HG03159 (cell line): ENCODE results near the gene TMIGD1.

Experiments
- ATAC-seq: cut with Tn5 transposase; IDR thresholded peaks from one replicate; pipeline ENCODE4 v1.9.1; 2021; ENCODE audit warnings: mild to moderate bottlenecking, moderate library complexity; ENCODE audit not compliant: unreplicated experiment

The TMIGD1 gene, protein sequence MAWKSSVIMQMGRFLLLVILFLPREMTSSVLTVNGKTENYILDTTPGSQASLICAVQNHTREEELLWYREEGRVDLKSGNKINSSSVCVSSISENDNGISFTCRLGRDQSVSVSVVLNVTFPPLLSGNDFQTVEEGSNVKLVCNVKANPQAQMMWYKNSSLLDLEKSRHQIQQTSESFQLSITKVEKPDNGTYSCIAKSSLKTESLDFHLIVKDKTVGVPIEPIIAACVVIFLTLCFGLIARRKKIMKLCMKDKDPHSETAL

DNA sequence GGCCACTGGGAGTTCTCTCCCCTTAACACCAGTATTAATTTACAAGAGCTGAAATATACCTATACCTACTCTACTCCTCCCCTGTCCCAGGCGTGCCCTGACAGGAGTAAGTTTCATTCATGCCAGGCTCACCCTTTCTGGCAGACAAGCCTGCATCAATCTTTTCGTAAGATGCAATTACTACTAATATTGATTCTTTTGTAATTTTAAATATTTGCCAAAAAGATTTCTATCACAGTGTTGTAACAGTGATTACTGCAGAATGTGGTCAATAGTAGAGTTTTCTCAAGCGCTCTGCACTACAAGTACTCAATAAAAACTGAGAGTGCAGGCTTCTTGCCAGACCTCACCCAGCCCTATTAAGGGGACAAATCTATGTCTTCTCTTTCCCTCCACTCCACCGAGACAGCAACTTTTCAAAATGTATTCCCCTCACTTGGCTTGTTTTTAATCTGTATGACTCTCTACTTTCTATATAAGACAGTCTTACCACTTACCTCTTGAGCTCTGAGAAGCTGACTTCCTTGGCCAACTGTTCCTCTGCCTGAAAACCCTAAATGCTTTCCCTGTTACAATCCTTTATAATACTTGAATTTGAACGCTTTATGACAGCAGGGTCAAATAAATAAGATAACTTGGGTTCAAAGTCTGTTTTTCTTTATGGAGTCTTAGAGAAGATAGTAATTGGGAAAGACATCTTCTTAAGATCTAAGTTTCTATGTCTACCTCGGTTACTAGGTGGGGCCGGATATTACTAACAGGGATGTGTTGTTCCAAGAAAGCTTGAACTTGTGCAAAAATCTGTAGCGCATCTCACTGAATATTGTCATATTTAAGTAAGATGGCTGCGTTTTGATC is at the start of gene TMIGD1:
TMIGD1 (minus strand) TSS at position 555 of the 858 bp plus-strand sequence. CDS start 1,924 bp downstream, outside the sequence.
- ATAC-seq = no peak

DNA sequence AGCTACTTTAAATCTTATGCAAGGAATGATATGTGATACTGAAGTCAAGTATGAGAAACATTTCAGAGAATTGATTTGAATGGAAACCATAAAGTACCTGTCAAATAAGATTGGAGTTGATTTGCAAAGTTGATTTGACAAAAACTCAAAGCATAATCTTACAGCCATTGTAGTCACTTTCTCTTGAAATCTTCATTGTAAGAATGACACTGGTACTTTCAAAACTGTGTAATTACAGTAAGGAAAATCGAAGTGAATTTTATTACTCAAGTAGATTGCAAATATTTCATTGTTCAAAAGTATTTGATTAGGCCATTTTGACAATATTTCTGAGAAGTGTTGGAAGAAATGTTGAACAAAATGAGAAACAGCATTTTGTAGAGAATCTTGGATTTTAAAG is 48.5 kb upstream of the TMIGD1 start:
- ATAC-seq = no peak

DNA sequence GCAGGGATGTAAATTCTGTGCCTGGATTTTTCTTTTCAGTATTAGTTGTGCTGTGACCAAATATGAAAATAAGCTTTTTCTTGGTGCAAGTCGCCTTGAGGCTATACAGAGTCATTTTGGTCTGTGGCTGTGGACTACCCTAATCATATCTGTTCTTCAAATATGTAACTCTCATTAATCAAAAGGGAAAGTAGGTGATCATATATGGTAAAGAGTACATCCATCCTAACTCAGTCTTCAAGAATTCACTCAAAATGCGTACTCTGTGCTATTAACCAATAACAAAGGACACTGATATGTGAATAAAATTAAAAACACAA is 47.4 kb upstream of the TMIGD1 start:
- no peak for ATAC-seq

DNA sequence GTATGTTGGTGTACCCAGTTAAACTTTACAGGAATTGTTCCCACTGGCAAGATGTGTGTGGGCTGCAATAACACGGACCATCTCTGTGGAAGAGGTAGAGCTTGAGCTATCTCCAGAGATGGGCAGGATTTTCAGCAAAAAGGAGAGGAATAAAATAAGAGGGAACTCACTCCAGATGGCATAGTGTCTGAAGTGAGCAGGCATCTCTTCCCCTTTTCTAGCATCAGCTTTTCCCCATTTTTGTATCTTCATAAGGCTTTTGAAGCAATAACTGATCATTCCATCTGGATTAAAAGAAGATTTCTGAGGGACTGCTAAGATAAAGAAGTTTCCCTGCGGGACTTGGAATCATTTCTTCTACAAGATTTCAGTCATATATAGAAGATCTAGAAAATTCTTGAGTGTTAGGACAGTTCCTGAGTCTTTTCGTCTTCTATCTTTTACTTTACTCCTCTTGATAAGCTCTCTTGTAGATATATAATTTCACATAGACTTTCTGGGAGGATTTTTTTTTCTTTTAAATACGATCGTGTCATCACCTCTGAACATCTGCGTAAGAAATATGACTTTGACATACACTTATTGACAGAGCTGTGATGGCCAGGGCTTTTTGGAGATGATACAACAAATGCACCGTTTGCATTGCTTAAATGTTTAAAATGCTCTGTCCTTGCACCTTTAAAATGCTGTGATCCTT is 46.9 kb upstream of the TMIGD1 start:
- no peak for ATAC-seq

DNA sequence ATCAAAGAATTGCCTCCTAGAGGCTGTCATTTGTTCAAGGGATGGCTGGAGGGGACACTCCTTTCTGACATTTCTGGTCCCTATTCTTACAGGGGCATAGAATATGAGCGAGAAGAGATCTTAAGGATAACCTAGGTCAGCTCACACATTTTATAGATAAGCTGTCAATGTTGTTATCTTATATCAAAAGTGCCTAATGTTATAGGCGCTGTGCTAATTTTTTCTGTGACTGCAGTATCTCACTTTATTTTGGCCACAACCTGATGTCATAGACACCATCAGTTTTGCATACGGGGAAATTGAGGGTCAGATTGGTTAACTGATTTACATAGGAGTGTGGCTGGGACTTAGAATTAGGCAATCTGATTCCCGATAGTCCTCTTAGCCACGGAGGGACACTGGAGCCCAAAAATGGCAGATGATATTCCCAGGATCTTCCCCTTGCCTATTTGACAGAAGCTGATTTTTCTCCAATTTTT is 46.1 kb upstream of the TMIGD1 start:
- ATAC-seq = peak; percentile 36

DNA sequence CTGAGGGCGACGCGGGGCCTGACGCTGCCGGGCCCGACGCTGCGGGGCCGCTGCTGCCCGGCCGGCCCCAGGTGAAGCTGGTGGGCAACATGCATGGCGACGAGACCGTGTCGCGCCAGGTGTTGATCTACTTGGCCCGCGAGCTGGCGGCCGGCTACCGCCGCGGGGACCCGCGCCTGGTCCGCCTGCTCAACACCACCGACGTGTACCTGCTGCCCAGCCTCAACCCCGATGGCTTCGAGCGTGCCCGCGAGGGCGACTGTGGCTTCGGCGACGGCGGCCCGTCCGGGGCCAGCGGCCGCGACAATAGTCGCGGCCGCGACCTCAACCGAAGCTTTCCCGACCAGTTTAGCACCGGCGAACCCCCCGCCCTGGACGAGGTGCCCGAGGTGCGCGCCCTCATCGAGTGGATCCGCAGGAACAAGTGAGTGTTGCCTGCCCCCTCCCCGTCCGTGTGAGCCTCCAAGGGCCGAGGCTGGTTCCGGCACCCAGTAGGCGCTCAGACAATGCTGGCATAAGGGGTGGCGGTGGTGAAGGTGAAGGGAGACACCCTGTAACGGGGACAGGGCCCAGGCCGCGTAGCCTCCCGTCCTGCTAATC is 45.5 kb upstream of the TMIGD1 start:
- ATAC-seq = peak; percentile 10

DNA sequence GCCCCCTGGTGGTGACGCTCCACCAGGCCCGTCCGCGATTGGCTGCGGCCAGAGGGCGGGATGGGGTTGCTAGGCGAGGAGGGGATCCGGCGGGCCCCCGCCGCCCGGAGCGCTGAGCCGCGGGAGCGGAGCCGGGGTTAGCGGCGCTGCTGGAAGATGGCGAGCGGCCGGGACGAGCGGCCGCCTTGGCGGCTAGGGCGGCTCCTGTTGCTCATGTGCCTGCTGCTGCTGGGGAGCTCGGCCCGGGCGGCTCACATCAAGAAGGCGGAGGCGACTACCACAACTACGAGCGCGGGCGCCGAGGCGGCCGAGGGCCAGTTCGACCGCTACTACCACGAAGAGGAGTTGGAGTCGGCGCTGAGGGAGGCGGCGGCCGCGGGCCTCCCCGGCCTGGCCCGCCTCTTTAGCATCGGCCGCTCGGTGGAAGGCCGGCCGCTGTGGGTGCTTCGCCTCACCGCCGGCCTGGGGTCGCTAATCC is 45.0 kb upstream of the TMIGD1 start, which contains the start of gene CPD:
CPD (plus strand) TSS at position 103 of the 478 bp plus-strand sequence; CDS start at position 157, 54 bp downstream.
- peak; percentile 88 for ATAC-seq

DNA sequence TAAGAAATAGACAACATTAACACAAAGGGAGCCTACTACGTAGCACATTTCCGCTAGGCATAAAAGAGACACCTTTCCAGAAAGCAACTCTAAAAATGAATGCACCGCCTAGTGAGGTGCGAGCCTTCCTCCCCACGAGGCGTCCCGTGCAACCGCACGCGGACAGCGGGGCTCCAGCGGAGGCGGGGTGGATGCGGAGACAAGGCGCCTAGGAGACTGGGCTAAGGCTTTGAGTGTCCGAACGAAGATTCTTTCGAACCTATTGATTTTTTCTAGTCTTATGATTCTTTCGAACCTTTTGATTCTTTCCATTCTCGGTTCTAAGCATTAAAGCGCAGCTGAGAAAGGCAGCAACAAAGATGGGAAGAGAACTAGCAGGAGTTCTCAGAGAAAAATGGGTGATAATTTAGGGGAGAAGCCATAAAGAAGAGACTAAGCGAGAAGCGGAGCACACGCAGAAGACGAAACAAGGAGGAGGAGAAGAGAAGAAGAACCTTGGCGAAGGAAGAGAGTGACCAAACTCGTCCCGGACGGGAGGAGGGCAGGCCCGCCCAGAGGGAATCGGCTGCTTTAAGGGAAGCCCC is 44.5 kb upstream of the TMIGD1 start:
- ATAC-seq = peak; percentile 3

DNA sequence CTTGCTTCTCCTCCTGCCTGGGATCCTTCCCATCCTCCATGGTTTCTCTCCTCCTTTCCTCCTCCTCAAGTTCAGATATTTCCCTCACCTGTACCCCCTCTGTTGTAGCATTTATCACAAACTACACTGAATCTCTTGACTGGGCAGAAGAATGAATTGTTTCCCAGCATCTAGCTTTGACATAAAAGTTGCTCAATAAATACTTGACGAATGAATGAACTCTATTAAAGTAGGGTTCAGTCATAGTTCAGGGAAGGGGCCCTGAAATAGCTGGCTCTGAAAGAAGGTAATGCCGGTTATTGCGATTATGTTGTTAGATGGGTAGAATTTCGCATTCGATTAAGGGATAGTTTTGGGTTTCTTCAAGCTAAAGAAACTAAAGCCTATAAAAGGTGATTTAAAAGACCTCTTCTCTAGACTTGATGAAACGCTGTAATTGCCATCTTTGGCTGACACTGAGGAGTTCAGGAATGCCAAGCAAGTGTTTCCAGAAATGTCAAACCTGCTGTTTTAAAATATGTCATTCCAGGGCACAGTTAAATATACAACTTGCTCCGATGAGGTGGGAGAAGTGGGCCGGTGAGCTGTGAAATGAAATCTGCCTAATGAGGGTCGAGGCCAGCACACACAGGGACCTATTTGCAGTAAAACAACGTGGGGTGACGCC is 43.9 kb upstream of the TMIGD1 start:
- no peak for ATAC-seq

DNA sequence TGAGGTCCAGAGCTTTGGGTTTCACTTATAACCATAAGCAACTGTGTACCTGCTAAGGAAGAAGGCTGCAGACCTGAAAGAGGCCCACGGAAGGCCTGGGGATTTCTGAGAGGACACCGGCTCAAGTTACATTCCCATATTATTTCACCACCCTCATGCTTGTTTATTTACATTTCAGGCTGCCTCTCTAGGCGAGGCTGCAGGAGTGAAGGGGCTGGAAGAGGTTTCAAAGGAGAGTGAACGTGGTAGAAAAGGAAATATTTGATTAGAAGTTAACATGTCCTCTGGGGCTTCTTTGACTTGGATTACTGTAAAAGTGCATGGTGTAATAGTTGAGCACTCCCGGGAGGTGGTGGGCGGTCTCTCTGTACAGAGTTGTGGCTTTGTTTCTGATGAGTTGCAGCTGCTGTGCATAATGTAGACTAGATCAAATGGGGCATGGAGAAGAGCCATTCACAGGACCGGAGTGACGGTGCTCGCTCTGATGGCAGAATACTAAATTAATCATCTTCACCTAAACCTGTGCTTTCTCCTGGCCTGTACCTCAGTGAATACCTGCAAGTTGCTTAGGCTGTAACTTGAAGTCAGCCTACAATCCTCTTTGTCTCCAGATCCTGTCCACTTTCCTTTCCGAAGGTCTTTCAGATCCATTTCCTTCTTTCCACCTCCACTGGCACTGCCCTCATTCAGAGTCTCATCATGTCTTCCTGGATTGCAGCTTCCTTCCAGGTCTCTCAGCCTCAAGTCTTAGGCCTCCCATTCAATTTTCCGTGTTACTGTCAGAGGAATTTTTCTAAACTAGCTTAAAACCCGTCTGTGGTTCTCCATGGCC is 43.0 kb upstream of the TMIGD1 start:
- ATAC-seq = no peak

DNA sequence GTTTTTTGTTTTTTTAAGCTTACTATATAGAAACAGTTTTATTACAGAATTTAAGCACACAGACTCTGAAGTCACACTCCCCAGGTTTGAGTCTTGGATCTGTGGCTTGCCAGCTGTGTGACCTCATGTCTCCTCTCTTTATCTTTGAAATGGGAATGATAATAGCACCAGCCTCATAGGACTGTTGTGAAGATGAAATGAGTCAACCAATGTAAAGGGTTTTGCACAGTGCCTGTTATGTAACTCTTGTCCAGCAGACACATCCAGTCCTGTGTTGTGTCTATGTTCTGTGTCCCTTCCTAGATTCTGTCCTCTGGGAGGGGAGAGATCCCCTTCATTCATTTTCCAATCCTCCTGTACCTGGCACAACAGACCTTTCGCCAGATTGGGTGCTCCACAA is 41.8 kb upstream of the TMIGD1 start:
- no peak for ATAC-seq

DNA sequence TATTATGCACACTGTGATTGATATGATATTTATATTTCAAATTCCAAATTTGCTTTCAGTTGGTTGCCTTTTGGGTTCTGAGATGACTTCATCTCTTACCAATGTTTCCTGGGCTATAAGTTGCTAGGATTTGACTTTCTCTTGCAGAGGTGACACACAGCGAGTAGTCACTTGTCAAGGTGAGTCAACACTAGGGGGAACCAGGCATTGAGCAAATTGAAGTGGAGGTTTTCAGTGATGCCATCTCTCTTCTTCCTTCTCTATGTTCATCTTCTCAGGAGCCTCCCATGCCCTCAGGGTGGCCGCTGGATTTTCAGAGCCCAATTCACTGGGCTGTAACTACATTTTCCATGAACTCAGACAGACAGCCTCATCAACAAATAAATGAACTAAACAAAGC is 38.9 kb upstream of the TMIGD1 start:
- ATAC-seq = no peak

DNA sequence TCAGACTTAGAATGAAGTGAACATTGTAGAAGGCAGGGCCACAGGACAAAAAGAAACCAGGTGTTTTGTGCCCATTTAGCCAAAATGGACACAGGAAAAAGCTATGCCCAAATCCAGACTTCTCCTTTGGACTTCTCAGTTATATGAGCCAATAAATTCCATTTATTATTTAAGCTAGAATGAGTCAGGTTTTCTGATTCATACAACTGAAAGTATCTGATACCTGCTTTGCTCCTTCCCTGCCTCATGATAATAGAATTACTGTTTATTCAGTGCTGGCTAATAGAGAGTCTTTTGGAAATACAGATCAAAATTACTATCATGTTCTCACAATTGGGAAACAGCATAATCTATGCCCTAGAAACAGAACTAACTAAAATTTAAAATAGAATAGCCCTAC is 36.1 kb upstream of the TMIGD1 start:
- no peak for ATAC-seq

DNA sequence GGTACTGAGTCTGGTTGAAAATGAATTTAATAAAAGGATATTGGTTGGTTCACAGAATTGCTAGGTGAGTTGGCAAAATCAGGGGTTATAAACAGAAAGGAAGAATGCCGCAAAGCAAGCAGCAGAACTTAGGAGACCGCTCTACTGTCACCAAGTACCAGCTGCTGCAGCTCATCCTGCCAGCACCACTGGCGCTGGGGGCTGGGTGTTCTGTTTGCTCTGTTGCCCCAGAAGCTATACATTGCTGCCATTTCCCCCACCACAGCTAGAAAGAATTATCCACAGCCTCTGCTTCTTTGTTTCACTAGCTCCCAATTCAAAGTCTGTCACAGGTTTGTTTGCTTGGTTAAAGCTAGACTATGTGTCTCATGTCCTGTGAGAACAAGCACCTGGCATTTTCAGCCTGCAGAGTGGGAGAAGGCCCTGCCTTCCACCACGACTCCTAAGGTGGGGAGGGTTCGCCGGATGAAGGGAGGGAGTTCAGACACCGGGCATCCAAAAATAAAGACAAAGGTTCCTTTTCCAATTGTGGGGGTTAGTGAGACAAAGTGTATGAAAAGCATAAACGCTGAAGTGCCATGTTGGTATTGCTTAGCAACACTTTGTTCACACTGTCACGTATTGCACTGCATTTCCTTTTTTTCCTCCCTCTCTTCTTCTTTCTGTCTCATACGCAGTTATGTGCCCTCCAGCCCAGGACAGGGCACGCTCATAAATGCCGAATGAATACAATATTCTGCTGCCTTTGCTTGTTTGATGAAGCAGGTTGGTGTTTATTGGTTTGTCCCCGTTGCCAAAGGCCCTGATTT is 35.3 kb upstream of the TMIGD1 start:
- ATAC-seq = no peak

DNA sequence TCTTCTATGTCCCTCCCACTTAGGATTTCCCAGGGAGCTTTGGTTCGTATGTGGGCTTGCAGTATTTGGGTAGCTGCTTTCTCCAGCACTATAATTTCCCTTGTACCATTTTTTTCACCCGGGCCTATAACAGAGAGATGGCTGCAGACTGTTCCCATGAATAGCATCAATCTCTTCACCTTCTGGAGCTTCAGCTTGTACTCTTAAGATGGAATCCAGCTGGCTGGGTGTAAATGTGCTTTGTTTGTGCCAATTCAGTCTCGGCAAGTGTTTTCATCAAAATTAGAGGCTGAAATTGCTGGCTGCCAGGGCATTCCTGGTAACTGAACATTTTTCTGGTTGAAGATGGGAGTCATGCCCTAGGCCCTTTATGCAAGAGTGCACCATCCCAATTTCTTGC is 32.7 kb upstream of the TMIGD1 start:
- no peak for ATAC-seq

DNA sequence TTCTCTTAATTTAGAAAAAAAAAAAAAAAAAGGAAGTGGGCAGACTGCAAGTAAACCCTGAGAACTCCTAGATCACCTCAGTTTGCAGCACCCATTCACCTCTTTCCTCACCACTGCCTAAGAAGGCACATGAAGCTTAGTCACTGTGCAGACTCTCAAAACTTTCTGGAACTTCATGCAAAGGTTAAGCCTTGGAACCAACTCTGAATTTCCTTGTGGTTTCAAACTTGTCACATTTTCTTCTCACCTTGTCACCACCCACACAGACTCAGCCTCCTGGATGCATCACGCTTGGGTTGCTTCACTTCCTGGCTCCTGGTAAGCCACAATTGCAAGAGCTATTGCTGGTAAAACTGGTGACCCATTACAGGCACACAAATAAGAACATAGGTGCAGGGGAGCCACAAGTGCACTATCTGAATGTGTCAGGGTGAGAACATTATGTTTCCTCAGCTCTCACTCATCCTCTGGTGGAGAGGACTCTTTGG is 29.9 kb upstream of the TMIGD1 start:
- ATAC-seq = peak; percentile 90

DNA sequence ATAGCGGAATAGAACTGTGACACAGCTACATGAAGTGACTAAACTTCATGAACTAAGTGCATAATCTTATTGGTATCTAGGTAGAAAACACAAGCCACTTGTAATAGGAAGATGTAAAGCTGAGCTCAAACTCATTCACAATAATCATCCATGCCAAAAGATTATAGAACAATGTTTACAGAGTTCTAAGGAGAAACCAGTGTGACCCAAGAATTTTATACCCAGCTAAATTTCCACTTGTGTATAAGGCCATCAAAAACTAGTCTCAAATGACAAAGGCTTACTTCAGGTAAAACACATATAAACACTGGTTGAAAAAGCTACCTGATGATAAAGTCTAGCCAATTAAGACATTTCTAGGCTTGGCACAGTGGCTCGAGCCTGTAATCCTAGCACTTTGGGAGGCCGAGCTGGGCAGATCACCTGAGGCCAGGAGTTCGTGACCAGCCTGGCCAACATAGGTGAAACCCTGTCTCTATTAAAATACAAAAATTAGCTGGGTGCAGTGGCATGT is 28.0 kb upstream of the TMIGD1 start:
- ATAC-seq = no peak
